BE2C (cell line): ENCODE results near the gene TCEAL7. TPM values are rescaled to one million over a fixed set of nuclear protein-coding genes. Genes with fewer than 3 reads are reported as not detected.
"Not testable (repeated sequence)": the region's sequence is repeated elsewhere in the genome, so short reads cannot be mapped to it uniquely, and the experiment has no call there.

ENCODE experiments used
- DNase-seq: peaks from one replicate; pipeline ENCODE4 v3.0.0-alpha.2; 2020
- H3K27me3 ChIP-seq: fragments of 250-450 bp; sonication (Bioruptor Pico); 2 replicates; pipeline ENCODE4 v1.5.1; 2020; ENCODE audit warnings: mild to moderate bottlenecking
- H3K36me3 ChIP-seq: fragments of 250-450 bp; sonication (Bioruptor Pico); 2 replicates; pipeline ENCODE4 v1.5.1; 2020; ENCODE audit warnings: mild to moderate bottlenecking
- H3K4me1 ChIP-seq: fragments of 250-450 bp; sonication (Bioruptor Pico); 2 replicates; pipeline ENCODE4 v1.5.1; 2020
- H3K4me3 ChIP-seq: 2 replicates; pipeline ENCODE4 v1.5.1; 2011; ENCODE audit warnings: low read depth, low read length
- H3K9me3 ChIP-seq: fragments of 250-450 bp; sonication (Bioruptor Pico); 2 replicates; pipeline ENCODE4 v1.5.1; 2020
- polyA plus RNA-seq: library from polyadenylated mRNA; unstranded; fragments of >200 nt; gene quantifications from one replicate; pipeline ENCODE4 v1.2.1, GENCODE V29; 2012; ENCODE audit warnings: low read depth, missing spikeins; ENCODE audit not compliant: insufficient read length, insufficient read depth
- TF ChIP-seq, protein P1 (sequence below): IDR thresholded peaks from 2 replicates; pipeline ENCODE4 v1.5.1; 2012; ENCODE audit warnings: mild to moderate bottlenecking, low read depth, low read length

TCEAL7 gene, protein sequence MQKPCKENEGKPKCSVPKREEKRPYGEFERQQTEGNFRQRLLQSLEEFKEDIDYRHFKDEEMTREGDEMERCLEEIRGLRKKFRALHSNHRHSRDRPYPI
- 14.0 TPM for polyA plus RNA-seq

DNA sequence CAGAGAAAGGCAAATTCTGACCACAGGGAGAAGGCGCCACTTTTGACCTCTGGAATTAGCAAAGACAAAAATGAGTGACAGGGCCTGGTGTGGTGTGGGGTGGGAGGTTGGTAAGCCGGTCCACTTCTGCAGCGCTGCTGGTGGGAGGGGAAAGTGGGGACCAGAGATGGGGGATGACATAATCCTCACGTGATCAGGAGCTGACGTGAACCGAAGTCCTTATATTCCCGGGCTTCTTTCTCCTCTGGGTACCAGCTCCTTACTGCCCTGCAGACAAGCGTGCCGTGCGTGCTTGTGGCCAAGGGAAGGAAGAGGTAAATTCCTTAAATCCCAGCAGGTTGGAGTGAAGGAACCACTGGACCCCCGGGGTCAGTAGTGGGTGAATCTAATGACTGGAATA lies at the start of gene TCEAL7:
Gene TCEAL7, plus strand, starts transcription at position 249 of the 400 bp plus-strand sequence. CDS start 1,165 bp downstream, outside the sequence.
- TF ChIP-seq, protein P1, sequence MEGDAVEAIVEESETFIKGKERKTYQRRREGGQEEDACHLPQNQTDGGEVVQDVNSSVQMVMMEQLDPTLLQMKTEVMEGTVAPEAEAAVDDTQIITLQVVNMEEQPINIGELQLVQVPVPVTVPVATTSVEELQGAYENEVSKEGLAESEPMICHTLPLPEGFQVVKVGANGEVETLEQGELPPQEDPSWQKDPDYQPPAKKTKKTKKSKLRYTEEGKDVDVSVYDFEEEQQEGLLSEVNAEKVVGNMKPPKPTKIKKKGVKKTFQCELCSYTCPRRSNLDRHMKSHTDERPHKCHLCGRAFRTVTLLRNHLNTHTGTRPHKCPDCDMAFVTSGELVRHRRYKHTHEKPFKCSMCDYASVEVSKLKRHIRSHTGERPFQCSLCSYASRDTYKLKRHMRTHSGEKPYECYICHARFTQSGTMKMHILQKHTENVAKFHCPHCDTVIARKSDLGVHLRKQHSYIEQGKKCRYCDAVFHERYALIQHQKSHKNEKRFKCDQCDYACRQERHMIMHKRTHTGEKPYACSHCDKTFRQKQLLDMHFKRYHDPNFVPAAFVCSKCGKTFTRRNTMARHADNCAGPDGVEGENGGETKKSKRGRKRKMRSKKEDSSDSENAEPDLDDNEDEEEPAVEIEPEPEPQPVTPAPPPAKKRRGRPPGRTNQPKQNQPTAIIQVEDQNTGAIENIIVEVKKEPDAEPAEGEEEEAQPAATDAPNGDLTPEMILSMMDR, result no peak
- no peaks in the 10 kb centered on the region for H3K27me3 ChIP-seq
- peak within 1 kb of the TSS; percentile 63 for H3K4me3 ChIP-seq
- no peaks in the 10 kb centered on the region for H3K4me1 ChIP-seq
- H3K9me3 ChIP-seq, result no peaks in the 10 kb centered on the region
- H3K36me3 ChIP-seq, result no peaks in the 10 kb centered on the region
- DNase-seq, result peak; percentile 43

DNA sequence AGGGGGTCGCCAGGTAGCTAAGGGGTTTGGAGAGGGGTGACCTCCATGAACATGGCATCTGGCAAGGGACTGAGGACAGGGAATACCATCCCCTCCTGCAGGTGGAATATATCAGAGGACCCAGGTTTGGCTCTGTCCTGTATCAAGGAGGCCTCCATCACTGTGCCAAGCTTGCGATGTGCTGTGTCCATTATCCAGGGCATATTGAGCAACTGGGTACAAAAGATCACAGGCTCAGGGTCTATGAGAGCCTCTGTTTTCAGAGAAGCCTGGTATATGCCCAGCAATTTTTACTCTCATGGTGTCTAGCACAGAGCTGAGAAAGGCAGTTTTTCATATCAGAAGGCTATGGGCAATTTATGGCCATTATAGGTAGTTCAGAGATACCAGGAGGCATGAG lies 36.9 kb upstream of the TCEAL7 start:
- Histone ChIP-seq H3K36me3 (no peaks in the 10 kb centered on the region), H3K9me3 (no peaks in the 10 kb centered on the region), H3K4me3 (no peak overlapping the region), H3K27me3 (no peaks in the 10 kb centered on the region), H3K4me1 (no peaks in the 10 kb centered on the region)
- TF ChIP-seq, protein P1, result no peak
- DNase-seq, result no peak

DNA sequence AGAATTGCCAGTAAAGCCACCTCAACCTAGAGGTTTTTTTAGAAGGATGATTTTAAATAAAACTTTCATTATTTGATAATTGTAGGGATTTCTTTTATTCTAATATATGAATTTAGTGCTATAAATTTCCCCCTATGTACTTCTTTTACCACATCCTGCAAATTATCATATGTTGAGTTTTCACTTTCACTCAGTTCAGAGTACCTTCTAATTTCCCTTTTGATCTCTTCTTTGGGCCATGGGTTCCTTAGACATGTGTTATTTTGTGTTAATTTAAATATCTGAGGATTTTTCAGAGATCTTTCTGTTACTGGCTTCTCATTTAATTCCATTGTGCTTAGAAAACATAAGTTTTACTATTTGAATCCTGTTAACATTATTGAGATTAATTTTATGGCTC lies 25.3 kb upstream of the TCEAL7 start:
- DNase-seq, result no peak
- no peak overlapping the region for H3K4me3 ChIP-seq
- no peaks in the 10 kb centered on the region for H3K9me3 ChIP-seq
- TF ChIP-seq, protein P1, result no peak
- H3K36me3 ChIP-seq, result no peaks in the 10 kb centered on the region
- H3K4me1 ChIP-seq, result no peaks in the 10 kb centered on the region
- no peaks in the 10 kb centered on the region for H3K27me3 ChIP-seq

DNA sequence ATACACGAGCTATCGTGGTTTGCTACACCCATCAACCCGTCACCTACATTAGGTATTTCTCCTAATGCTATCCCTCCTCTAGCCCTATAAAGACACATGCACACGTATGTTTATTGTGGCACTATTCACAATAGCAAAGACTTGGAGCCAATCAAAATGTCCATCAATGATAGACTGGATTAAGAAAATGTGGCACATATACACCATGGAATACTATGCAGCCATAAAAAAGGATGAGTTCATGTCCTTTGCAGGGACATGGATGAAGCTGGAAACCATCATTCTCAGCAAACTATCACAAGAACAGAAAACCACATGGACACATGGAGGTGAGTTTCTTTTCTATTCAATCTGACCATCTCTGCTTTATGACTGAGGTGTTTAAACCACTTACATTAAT lies 24.4 kb upstream of the TCEAL7 start:
- H3K36me3 ChIP-seq, DNase-seq, H3K4me1 ChIP-seq, H3K9me3 ChIP-seq, H3K4me3 ChIP-seq, H3K27me3 ChIP-seq: not testable (repeated sequence)

DNA sequence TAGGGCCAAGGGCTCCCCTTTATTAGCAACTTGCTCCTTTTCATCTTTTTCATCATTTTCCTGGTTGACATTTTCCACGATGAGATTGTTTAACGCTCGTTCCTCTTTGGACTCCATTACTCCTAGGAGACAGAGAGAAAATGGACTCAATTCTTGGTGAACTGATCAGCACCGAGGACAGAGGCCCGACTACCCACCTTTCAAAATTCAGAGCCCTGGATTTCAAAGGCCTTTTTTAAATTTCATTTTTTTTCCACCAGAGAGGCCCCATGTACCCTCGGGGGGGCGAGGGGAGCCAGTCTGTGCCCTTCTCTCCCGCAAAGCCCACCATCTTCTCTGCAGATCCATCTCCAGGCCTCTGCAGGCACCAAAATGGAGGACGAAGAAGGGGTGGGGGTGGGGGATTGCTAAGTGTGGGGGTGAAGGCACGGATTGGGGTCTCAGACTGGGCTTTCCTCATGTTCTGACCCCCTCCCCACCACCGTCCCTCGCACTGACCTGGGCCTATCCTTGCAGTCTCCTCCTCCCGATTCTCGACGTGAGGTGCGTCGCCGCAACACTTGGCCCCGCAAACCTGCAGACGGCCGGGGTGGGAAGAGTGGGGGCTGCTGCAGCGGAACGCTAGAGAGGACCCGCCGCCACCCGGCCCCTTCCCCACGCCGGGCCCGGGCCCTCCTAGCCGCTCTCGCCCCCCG lies 20.0 kb upstream of the TCEAL7 start:
- TF ChIP-seq, protein P1, result no peak
- no peaks in the 10 kb centered on the region for H3K36me3 ChIP-seq
- no peak for DNase-seq
- no peaks in the 10 kb centered on the region for H3K9me3 ChIP-seq
- no peaks in the 10 kb centered on the region for H3K27me3 ChIP-seq
- H3K4me3 ChIP-seq, result peak overlapping the region; percentile 71
- no peaks in the 10 kb centered on the region for H3K4me1 ChIP-seq

DNA sequence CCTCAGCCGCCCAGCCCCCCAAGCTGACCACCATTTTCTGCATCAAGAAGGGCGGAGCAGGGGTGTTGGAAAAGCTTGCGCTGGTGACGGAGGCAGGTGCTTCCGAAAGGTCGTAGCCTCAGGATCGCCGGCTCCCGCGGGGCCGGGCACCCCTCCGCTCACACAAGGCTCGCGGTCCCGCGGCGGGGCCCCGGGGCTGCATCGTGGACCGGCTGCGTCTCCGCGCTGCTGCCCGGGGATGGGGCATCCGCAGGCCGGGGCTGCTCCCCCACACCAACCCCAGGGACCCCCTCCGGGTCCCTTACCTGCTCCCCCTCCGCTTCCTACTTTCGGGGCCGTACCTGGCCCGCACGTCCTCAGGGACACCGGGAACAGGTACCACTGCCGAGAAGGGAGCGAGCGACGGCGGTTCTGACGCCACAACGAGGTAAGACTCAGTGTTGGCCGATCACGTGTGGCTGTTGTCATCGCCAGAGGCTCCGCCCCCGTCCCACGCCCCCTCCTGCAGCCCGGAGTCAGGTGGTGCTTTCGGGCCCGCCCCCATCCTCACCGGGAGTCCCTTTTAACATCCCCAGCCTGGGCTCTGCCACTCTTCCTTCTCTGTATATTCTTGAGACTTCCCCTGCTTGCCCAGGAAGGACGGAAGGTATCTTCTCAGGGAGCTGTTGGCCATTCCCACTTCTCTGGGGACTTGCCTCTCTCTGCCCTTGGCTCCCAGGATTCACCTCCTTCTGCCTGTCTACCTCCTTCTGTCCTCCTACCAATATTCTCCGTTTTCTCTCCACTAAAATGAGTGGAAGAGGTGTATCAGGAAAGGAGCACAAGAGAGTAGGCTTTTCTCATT lies 19.3 kb upstream of the TCEAL7 start, which contains the start of gene BEX2:
Gene BEX2, minus strand, starts transcription at position 436 of the 844 bp plus-strand sequence. CDS start 1,014 bp downstream, outside the sequence.
- Histone ChIP-seq H3K36me3 (no peaks in the 10 kb centered on the region), H3K4me1 (no peaks in the 10 kb centered on the region), H3K9me3 (no peaks in the 10 kb centered on the region), H3K27me3 (no peaks in the 10 kb centered on the region), H3K4me3 (peak within 1 kb of the TSS; percentile 71)
- TF ChIP-seq, protein P1, result no peak
- peak; percentile 80 for DNase-seq
